ENCODE results near the gene MYEOV. TPM values are rescaled to one million over a fixed set of nuclear protein-coding genes. Genes with fewer than 3 reads are reported as not detected.

The MYEOV gene
- total and polyA plus RNA-seq, 4 donors: 0.52 TPM; not detected in 3

DNA sequence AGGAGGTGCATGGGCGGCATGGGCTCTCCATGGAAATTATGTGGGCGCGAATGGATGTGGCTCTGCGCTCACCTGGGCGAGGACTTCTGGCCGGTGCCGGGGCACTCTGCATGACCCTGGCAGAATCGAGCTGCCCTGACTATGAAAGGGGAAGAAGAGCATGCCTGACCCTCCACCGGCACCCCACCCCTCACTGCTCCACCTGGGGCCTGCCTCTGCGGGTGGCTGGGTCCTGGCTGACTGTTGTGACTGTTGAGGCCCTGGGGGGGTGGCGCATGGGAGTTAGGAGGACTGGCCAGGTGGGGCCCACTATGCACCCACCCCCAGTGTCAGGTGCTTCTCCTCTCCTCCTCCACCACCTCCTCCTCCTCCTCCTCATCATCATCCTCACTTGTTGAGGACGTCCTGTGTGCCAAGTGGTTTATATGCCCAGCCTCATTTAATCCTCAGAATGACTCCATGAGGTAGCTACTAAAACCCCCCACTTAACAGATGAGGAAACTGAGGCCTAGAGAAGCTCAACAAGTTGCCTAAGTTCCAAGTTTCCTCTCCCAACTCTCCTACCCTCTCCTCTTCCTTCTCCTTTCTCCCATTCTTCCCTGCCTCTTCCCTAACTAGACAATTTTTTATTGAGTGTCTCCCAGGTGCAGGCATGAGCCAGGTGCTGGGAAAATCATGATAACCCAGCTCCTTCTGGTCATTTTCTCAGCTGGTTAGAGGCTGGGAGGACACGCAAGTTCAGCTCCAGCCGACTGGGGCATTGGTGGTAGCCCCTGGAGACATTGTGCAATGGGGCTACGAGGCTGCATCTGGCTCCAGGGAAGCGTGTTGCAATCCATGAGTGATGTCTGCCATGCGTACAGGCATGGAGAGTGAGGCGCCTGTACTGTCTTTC, 2.3 kb downstream of the MYEOV start:
- 92 to 94% methylated on average over 17 to 18 of the region's 18 CpGs for WGBS, 2 donors
- Histone ChIP-seq H3K27ac (ENCODE audit: low read depth in 1 of 2, low read length in 2 of 2) (peak overlapping the region in 1 of 2 donors; percentile 64), H3K27me3 (ENCODE audit: control insufficient read depth in 1 of 2, insufficient read depth in 2 of 2, low read length in 1 of 2) (no peaks in the 10 kb centered on the region), H3K36me3 (ENCODE audit: control insufficient read depth in 1 of 2, insufficient read depth in 2 of 2, low read length in 1 of 2) (no peaks in the 10 kb centered on the region), H3K4me1 (ENCODE audit: control insufficient read depth in 1 of 2, insufficient read depth in 2 of 2, low read length in 2 of 2) (no peaks in the 10 kb centered on the region), H3K9me3 (ENCODE audit: control insufficient read depth, low read length) (no peaks in the 10 kb centered on the region), H3K4me3 (ENCODE audit: low read length in 2 of 2) (no peak overlapping the region)
- ATAC-seq (ENCODE audit: low FRiP score) (no peak), DNase-seq (peak in 1 of 2 donors; percentile 81)
- intact Hi-C loops (cut with DNase I): loop anchor here (2.0 to 5.0 kb wide), 4 partner anchors 121 to 241 kb away; no protein-coding TSS in a partner anchor

DNA sequence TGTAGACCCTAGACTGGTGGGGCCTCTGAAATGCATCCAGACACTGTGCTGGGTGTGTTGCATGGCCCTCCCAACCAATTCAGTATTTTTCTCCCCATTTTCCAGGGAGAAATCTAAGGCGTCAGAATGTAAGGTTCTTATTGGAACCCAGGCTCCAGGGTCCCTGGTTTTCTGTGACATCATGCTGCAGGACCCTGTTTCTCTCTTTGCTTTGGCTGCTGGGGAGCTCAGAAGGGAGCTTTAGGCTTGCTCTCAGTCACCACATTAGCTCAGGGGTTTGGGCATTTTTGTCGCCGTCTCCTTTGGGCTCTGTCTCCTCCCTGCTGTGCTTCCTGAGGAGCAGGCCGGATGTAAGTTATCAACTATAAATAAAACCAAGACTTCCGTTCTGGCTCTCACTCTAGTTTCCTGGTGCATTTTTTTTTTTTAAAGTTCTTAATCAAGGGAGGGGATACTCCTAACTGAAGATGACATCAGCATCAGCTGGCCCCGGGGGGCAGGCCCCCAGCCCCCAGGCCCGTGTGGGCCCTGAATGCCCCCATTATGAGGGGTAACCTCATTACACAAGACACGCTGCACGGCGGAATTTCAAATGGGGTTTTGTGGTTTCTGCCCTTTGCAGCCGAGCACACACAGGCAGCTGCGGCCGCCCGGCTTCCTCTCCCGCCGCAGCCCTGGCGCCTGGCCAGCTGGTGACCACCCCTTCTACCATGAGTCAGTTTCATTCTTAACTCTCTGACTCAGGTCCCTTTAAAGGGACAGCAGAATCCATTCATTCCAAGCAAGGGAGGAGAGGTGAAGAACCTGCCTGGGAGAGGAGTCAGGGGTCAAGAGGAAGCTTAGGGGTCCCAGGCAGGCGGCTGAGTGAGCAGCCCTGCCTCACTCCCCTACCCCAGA, 3.2 kb downstream of the MYEOV start:
- no peaks in the 10 kb centered on the region for H3K4me1 ChIP-seq (ENCODE audit: control insufficient read depth in 1 of 2, insufficient read depth in 2 of 2, low read length in 2 of 2)
- H3K36me3 ChIP-seq (ENCODE audit: control insufficient read depth in 1 of 2, insufficient read depth in 2 of 2, low read length in 1 of 2): no peaks in the 10 kb centered on the region
- intact Hi-C loops (cut with DNase I): loop anchor here (1.0 to 5.0 kb wide), 4 partner anchors 120 to 346 kb away; no protein-coding TSS in a partner anchor
- H3K27me3 ChIP-seq (ENCODE audit: control insufficient read depth in 1 of 2, insufficient read depth in 2 of 2, low read length in 1 of 2): no peaks in the 10 kb centered on the region
- peak overlapping the region; percentile 34 to 84 for H3K27ac ChIP-seq (ENCODE audit: low read depth in 1 of 2, low read length in 2 of 2)
- 6% methylated on average over 17 to 18 of the region's 18 CpGs for WGBS, 2 donors
- H3K9me3 ChIP-seq (ENCODE audit: control insufficient read depth, low read length): no peaks in the 10 kb centered on the region
- ATAC-seq (ENCODE audit: low FRiP score): peak; percentile 87
- DNase-seq: peak; percentile 98 to 99
- no peak overlapping the region for H3K4me3 ChIP-seq (ENCODE audit: low read length in 2 of 2)

DNA sequence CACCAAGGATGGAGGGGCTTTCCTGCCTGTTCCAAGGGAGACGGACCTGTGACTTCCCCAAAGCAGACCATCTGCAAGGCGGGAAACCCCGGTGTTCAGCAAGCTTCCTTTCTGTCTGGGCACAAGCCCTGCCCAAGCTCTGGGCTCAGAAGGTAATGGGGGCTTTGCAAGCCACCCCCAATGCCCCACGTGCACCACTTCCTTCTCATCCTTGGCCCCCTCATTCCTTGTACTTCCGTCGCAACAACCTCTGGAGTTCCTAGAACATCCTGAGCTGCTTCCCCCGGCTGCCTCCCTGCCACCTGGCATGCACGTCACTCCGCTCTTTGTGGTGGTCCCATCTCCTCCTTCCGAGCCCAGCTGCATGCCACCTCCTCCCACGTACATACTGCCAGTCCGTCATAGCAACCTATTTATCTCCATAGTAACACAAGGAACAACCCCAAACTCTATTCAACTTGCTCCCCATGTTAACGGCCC, 3.9 kb downstream of the MYEOV start:
- H3K9me3 ChIP-seq (ENCODE audit: control insufficient read depth, low read length): no peaks in the 10 kb centered on the region
- peak overlapping the region; percentile 64 to 84 for H3K27ac ChIP-seq (ENCODE audit: low read depth in 1 of 2, low read length in 2 of 2)
- WGBS, 2 donors: 72 to 77% methylated on average over 13 of the region's 13 CpGs
- H3K27me3 ChIP-seq (ENCODE audit: control insufficient read depth in 1 of 2, insufficient read depth in 2 of 2, low read length in 1 of 2): no peaks in the 10 kb centered on the region
- no peak overlapping the region for H3K4me3 ChIP-seq (ENCODE audit: low read length in 2 of 2)
- DNase-seq: peak; percentile 75 to 76
- no peaks in the 10 kb centered on the region for H3K36me3 ChIP-seq (ENCODE audit: control insufficient read depth in 1 of 2, insufficient read depth in 2 of 2, low read length in 1 of 2)
- intact Hi-C loops (cut with DNase I): loop anchor here (1.0 to 5.0 kb wide), 5 partner anchors 25 to 345 kb away; no protein-coding TSS in a partner anchor
- no peaks in the 10 kb centered on the region for H3K4me1 ChIP-seq (ENCODE audit: control insufficient read depth in 1 of 2, insufficient read depth in 2 of 2, low read length in 2 of 2)
- no peak for ATAC-seq (ENCODE audit: low FRiP score)

DNA sequence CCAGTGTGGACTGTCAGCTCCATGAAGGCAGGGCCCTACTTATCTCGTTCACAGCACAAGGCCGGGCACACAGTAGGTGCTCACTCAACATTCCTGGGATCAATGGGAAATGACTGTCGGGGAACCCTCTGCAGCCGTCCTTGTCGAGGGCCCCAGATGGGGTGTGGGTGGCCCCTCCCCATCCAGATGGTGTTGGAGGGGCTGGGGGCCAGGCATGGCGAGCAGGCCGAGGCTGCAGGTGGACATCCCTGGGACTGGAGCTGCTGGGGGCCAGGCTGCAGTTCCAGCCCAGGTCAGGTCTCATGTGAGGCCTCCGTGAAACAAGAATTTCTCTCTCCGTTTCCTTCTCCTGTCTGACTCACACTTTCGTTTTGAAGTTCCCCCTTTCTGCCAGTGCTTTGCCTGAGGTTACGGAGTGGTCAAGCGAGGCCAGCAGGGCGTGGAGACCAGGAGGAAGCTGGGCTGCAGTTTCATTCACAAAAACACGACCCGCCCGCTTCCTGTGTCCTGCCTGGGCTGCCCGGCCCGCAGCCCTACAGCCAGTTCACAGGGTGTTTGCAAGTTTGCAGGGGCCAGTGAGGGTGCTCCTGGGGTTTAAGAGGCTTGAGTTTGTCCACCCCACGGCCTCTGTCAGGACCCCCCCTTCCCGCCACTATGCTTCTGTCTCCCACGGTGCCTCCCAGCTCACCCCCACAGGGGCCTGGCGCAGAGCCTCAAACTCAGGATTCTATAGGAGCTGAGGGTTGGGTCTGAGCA, 4.5 kb downstream of the MYEOV start:
- Histone ChIP-seq H3K27ac (ENCODE audit: low read depth in 1 of 2, low read length in 2 of 2) (peak overlapping the region; percentile 64 to 84), H3K4me3 (ENCODE audit: low read length in 2 of 2) (no peak overlapping the region)
- 40 to 51% methylated on average over 21 to 22 of the region's 22 CpGs for WGBS, 2 donors

DNA sequence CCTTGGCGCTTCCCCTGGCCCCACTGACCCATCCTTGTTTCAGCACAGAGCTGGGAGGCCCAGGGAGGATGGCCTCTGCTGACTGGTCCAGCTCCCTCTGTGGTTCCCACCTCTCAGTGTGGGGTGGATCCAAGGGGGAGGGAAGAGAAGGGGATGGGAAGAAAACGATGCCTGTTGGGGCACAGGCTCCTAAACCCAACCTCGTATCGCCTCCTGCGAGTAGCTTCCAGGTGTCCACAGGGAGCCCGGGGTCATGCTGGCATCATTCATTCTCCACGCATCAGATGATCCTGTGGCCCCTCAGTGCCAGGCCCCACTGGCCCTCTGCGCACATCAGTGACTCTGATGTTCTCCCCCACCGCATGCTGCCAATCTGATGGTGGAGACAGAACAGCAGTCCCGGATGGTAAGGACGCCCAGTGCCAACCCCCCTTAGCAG, 5.1 kb downstream of the MYEOV start:
- no peaks in the 10 kb centered on the region for H3K4me1 ChIP-seq (ENCODE audit: control insufficient read depth in 1 of 2, insufficient read depth in 2 of 2, low read length in 2 of 2)
- no peaks in the 10 kb centered on the region for H3K9me3 ChIP-seq (ENCODE audit: control insufficient read depth, low read length)
- intact Hi-C loops (cut with DNase I): loop anchor here (2.0 to 5.0 kb wide), 3 partner anchors 24 to 238 kb away; no protein-coding TSS in a partner anchor
- H3K4me3 ChIP-seq (ENCODE audit: low read length in 2 of 2): no peak overlapping the region
- 92 to 93% methylated on average over 11 of the region's 11 CpGs for WGBS, 2 donors
- peak overlapping the region; percentile 17 to 84 for H3K27ac ChIP-seq (ENCODE audit: low read depth in 1 of 2, low read length in 2 of 2)
- no peak for DNase-seq
- H3K27me3 ChIP-seq (ENCODE audit: control insufficient read depth in 1 of 2, insufficient read depth in 2 of 2, low read length in 1 of 2): no peaks in the 10 kb centered on the region
- no peaks in the 10 kb centered on the region for H3K36me3 ChIP-seq (ENCODE audit: control insufficient read depth in 1 of 2, insufficient read depth in 2 of 2, low read length in 1 of 2)
- no peak for ATAC-seq (ENCODE audit: low FRiP score)

More for the DNA sequence above, 4.5 kb downstream of the MYEOV start:
- H3K27me3 ChIP-seq (ENCODE audit: control insufficient read depth in 1 of 2, insufficient read depth in 2 of 2, low read length in 1 of 2): no peaks in the 10 kb centered on the region
- DNase-seq (peak; percentile 91 to 94), ATAC-seq (ENCODE audit: low FRiP score) (peak; percentile 66)
- intact Hi-C loops (cut with DNase I): loop anchor here (2.0 to 5.0 kb wide), 3 partner anchors 24 to 239 kb away; no protein-coding TSS in a partner anchor
- no peaks in the 10 kb centered on the region for H3K4me1 ChIP-seq (ENCODE audit: control insufficient read depth in 1 of 2, insufficient read depth in 2 of 2, low read length in 2 of 2)
- no peaks in the 10 kb centered on the region for H3K36me3 ChIP-seq (ENCODE audit: control insufficient read depth in 1 of 2, insufficient read depth in 2 of 2, low read length in 1 of 2)
- no peaks in the 10 kb centered on the region for H3K9me3 ChIP-seq (ENCODE audit: control insufficient read depth, low read length)

DNA sequence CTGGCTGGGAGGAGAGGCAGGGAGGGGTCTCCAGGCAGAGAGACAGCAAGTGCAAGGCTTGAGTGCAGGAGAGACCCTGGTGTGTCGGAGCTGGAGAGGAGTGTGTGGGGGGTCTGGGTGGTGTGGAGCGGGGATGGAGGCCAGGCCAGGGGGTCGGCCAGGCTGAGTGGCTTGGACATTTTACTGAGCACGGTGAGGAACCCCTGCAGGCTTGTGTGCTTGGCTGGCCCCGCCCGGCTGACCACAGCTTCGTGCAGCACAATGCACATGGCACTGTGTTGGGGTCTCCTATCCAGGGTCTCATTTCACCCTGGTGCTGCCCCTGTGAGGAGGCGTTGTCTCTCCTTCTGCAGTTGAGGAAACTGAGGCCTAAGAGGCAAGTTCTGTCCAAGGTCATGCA, 5.6 kb downstream of the MYEOV start:
- H3K27ac ChIP-seq (ENCODE audit: low read depth in 1 of 2, low read length in 2 of 2): no peak overlapping the region
- no peak for ATAC-seq (ENCODE audit: low FRiP score)
- intact Hi-C loops (cut with DNase I): loop anchor here (2.0 to 5.0 kb wide), 3 partner anchors 23 to 238 kb away; no protein-coding TSS in a partner anchor
- H3K4me1 ChIP-seq (ENCODE audit: control insufficient read depth in 1 of 2, insufficient read depth in 2 of 2, low read length in 2 of 2): no peaks in the 10 kb centered on the region
- WGBS, 2 donors: 96 to 99% methylated on average over 7 to 8 of the region's 8 CpGs
- no peak for DNase-seq
- H3K9me3 ChIP-seq (ENCODE audit: control insufficient read depth, low read length): no peaks in the 10 kb centered on the region
- no peaks in the 10 kb centered on the region for H3K36me3 ChIP-seq (ENCODE audit: control insufficient read depth in 1 of 2, insufficient read depth in 2 of 2, low read length in 1 of 2)
- no peak overlapping the region for H3K4me3 ChIP-seq (ENCODE audit: low read length in 2 of 2)
- H3K27me3 ChIP-seq (ENCODE audit: control insufficient read depth in 1 of 2, insufficient read depth in 2 of 2, low read length in 1 of 2): no peaks in the 10 kb centered on the region

DNA sequence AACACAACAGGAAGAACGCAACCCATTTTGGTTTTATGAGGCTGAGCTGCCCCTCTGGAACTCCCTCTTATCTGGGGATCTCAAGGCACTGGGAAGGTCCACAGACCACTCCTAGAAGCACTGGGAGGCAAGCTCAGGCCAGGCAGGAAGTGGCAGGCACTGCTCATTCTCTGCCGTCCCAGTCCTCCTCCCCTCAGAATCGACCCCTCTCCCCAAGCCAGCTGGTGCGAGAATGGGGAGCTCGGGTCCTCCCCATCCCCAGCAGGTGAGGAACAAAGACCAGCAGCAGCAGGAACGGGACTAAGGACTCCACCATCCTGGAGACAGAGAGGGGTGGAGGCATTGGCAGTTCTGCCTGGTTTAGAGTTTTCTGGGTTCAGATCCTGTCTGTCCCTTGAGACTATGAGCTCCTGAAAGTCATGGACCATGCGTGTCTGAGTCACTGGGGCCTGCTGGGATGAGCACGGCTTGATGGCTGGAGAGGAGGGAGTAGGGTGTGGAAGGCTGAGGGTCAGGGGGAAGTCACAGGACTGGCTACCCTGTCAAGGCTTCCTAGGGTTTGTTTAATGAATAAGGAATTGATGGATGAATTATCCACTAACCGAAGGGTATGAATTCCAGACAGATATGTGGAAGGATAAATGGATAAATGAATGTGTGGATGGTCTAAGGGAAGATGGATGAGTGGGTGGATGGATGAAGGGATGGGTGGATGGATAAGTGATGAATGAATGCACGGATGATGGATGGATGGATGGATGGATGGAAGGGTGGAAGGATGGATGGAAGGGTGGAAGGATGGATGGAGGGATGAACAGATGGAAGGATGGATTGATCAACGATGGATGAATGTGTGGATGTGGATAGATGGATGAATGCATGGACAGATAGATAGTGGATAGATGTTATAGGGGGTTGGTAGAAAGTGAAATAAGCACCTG, 6.4 kb downstream of the MYEOV start:
- ATAC-seq (ENCODE audit: low FRiP score) (no peak), DNase-seq (no peak)
- Histone ChIP-seq H3K27ac (ENCODE audit: low read depth in 1 of 2, low read length in 2 of 2) (no peak overlapping the region), H3K9me3 (ENCODE audit: control insufficient read depth, low read length) (no peaks in the 10 kb centered on the region), H3K36me3 (ENCODE audit: control insufficient read depth in 1 of 2, insufficient read depth in 2 of 2, low read length in 1 of 2) (no peaks in the 10 kb centered on the region), H3K4me1 (ENCODE audit: control insufficient read depth in 1 of 2, insufficient read depth in 2 of 2, low read length in 2 of 2) (no peaks in the 10 kb centered on the region), H3K4me3 (ENCODE audit: low read length in 2 of 2) (no peak overlapping the region), H3K27me3 (ENCODE audit: control insufficient read depth in 1 of 2, insufficient read depth in 2 of 2, low read length in 1 of 2) (no peaks in the 10 kb centered on the region)
- intact Hi-C loops (cut with DNase I): no loop called here
- WGBS, 2 donors: 88 to 93% methylated on average over 11 of the region's 11 CpGs
